SH-SY5Y (cell line): Measurements from ENCODE around the gene EXOSC2.

Source experiments
- GATA2 ChIP-seq: IDR thresholded peaks from 2 replicates; pipeline ENCODE4 v1.6.1; 2011; ENCODE audit warnings: mild to moderate bottlenecking, low read depth, low read length
- GATA3 ChIP-seq: IDR thresholded peaks from 2 replicates; pipeline ENCODE4 v1.6.1; 2011; ENCODE audit warnings: low read depth, mild to moderate bottlenecking, low read length, moderate library complexity

GRCh38 chr9:130688072-130688471 is 5.5 kb upstream of the EXOSC2 start:
- TF ChIP-seq GATA3 (no peak), GATA2 (no peak)
